ENCODE measurements around the gene CD274.

DNA sequence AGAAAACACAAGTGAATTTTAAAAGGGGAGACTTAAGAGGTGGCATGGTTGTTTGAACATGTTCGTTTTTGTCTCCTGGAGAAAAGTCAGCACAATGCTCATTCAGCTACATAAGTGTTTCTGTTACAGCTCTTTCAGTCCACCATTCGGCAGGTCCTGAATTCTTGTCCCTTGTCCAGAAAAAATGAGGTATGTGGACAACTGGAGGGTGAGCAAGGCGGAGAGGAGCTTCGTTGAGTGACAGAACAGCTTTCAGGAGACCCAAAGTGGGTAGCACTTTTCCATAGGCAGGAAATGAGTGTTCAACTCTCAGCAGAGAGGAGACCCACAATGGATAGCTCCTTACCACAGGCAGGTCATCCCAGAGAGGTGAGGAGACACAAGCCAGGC, 64.9 kb downstream of the CD274 start:
- TF ChIP-seq, protein P1, sequence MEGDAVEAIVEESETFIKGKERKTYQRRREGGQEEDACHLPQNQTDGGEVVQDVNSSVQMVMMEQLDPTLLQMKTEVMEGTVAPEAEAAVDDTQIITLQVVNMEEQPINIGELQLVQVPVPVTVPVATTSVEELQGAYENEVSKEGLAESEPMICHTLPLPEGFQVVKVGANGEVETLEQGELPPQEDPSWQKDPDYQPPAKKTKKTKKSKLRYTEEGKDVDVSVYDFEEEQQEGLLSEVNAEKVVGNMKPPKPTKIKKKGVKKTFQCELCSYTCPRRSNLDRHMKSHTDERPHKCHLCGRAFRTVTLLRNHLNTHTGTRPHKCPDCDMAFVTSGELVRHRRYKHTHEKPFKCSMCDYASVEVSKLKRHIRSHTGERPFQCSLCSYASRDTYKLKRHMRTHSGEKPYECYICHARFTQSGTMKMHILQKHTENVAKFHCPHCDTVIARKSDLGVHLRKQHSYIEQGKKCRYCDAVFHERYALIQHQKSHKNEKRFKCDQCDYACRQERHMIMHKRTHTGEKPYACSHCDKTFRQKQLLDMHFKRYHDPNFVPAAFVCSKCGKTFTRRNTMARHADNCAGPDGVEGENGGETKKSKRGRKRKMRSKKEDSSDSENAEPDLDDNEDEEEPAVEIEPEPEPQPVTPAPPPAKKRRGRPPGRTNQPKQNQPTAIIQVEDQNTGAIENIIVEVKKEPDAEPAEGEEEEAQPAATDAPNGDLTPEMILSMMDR (IDR thresholded peaks at IDR 0.05; ENCODE audit: poor library complexity, severe bottlenecking) = no peak
- TF ChIP-seq SMC3 (conservative IDR thresholded peaks at IDR 0.05; ENCODE audit: poor library complexity) (no peak), EP300 (conservative IDR thresholded peaks at IDR 0.05; ENCODE audit: poor library complexity, severe bottlenecking) (no peak)

Measured in neural cell (in vitro differentiated cells).